Inflammatory macrophage (primary cell): ENCODE results near the gene DENND5A.

ENCODE experiments used
- DNase-seq, 2 donors: peaks; one replicate each; pipeline ENCODE4 v3.0.0-alpha.2; 2020 to 2022
- total RNA-seq, 18 experiments: gene quantifications; one replicate each; lab custom pipeline; 2026; ENCODE audit warnings: mixed read lengths in 6 of 18, inconsistent platforms in 2 of 18; lab: John Stamatoyannopoulos, UW

The DENND5A gene
- 109 to 1,699 (median 192) reads per million in 18 experiments for total RNA-seq

DNA sequence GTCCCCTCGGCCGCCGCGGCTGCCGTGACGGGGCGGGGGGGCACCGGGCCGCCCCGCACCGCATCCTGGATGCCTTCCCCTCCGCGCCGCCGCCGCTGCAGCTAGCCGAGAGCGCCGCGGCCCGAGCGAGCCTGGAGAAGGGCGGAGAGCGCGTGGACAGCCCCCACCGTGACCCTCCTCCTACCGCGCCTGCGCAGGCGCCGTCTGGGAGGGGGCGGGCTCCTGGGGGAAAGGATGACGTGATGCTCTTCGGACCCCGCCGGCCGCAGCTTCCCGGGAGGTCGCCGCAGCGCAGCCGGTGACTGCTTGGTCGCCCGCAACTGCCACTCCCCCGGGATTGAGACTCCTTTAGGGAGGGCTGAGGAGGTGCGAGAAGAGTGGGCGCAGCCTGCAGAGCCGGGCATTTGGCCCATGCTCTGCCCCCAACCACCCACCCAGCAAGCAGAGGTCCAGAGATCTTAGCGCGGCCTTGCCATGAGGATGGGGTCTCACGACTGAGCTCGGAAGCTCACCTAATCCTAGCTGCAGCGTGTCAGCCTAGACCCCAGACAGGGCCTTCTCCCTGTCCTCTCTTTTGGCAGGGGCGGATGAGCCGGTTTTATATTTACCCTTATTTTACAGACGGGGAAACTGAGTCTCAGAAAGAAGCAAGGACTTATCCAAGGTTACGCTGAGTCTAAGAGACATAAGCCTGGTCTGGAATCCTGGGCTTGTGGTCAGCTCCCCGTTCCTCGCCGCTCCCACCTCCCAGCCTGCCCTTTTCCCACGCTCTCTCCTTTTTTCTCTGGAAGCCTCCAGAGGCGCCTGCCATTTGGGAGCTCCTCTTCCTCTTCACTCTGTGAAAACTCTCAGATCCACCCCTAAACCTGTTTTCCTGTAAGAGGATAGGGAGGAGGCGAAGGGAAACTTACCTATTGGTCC, at the start of gene DENND5A:
Gene DENND5A (minus strand): TSS at position 140 of the 921 bp plus-strand sequence. CDS start 281 bp downstream, outside the sequence.
- peak; percentile 77 to 85 for DNase-seq

DNA sequence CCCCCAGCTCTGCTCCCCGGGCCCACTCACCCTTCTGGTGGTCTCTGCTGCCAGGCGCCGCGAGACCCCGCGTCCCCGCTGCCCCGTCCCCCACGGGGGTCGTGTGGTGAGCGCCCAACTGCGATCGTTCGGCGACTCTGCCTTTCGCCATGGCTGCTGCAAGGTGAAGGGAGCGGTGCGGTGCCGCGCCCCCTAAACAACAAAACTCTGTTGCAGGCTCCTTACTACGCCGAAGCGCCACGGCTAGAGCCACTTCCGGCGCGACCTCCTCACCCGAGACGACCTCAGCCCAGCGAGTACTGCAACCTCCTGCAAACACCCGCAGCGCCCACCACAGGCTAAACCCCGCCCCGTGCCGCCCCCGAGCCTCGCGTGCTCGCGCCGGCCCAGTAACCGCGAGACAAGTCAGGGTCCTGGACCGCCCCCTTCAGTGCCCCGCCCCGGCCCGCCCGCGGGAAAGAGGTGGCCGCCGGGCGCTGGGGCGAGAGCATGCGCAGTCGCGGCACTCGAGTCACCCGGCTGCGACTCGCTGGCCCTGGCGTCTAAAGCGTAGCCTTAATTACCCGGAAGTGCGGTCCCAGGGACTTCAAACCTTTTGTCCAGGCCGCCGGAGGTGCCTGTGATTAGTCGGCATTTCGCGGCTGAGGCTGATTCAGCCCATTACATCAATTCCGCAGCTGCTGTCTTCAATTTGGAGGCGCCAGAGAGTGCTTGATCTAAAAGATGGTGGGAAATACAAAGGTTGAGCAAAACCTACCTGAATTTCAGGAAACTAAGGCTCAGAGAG, 49.3 kb upstream of the DENND5A start, which contains the start of gene TMEM41B:
Gene TMEM41B (minus strand): TSS at position 303 of the 787 bp plus-strand sequence. CDS start 152 bp downstream, at position 151.
- peak; percentile 98 to 99 for DNase-seq

DNA sequence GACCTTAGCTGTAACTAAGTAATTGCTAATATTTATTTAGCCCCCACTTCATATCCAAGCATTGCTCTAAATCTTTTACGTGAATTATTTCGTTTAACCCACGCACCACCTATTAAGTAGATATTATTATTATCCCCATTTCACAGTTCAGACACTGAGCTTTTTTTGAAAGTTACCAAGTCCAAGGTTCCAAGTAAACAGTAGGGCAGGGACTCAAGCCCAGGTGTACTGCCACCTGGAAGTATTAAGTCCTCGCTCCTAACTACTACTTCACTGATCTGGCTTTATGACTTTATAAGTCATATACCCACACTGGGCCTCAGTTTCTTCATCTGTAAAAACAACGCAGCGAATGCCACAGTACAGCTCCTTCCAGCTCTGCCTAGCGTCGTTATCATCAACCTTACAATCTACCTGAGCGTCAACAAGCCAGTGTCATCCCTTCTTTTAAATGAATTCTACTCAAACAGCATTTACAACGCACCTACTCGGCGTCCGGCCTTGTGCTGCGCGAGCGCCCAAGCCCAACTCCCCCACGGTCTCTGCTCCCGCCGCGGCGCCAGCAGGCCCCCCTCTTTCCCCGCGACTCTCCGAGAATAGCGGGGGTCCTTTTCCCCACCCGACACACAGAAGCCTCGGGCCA, 48.6 kb upstream of the DENND5A start:
- DNase-seq, result peak in 1 of 2 donors; percentile 8

DNA sequence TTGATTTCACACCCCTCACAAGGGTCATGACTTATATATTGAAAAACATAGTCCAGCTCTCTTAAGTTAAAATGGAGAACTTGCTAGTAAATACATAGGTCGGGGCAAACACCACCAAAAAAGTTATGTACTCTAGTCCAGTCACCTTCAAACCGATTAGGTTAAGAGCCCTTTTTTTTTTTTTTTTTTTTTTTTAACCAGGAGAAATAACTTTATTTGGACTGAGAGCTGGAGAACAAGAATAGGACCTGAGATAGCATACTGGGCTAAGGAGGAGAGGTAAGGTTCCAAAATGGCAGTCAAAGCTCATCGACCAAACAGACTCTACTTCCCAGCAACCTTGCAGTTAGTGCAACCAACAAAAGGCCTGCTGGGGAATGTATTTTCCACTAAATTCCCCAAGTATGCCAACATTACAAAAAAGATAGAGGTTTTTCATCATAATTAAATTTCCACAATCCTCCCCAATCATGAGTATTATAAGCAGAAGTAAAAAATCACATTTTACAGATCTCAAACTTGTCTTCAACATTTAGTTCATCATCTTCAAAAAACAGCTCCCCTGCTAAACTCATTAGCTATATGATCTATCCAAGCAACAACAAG, 45.4 kb upstream of the DENND5A start:
- DNase-seq, result no peak

GRCh38 chr11:9304178-9304577, 39.0 kb upstream of the DENND5A start:
- no peak for DNase-seq

DNA sequence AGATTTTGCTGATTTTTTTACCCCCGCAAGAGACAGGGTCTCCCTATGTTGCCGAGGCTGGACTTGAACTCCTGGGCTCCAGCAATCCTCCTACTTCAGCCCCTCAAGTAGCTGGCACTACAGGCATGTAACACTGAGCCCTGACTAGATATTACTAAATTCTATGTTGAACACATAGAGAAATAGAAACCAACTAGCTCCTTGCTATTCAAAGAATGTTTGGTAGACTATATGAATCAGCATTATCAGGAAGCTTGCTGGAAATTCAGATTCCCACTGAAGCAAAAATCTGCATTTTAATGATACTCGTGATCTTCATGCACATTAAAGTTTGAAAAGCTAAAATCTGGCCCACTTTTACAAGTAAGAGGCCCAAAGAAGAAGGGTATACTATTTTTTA, 37.3 kb upstream of the DENND5A start:
- no peak for DNase-seq

DNA sequence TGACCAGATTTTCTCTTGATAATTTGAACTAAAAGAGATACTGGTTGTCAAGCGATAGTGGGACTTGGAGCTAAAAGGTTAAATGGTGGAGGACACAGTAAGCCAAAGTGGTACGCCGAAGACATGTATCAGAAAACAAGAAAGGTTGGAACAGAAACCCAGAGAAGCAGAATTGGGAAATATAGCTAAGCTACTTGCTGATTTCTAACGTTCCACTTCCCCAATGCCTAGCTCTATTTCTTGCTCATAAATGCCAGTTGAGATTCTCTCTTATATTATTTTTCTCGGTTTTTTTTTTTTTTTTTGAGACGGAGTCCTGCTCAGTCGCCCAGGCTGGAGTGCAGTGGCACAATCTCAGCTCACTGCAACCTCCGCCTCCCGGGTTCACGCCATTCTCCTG, 36.6 kb upstream of the DENND5A start:
- DNase-seq, result peak; percentile 44 to 56

DNA sequence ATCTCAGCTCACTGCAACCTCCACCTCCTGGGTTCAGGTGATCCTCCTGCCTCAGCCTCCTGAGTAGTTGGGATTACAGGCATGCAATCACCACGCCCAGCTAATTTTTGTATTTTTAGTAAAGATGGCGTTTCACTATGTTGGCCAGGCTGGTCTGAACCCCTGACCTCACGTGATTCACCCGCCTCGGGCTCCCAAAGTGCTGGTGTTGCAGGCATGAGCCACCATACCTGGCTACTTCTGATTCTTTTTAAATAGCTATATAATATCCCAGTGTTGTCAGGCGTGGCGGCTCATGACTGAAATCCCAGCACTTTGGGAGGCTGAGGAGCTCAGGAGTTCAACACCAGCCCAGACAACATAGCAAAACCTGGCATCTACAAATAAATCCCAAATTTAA, 28.5 kb upstream of the DENND5A start:
- no peak for DNase-seq

DNA sequence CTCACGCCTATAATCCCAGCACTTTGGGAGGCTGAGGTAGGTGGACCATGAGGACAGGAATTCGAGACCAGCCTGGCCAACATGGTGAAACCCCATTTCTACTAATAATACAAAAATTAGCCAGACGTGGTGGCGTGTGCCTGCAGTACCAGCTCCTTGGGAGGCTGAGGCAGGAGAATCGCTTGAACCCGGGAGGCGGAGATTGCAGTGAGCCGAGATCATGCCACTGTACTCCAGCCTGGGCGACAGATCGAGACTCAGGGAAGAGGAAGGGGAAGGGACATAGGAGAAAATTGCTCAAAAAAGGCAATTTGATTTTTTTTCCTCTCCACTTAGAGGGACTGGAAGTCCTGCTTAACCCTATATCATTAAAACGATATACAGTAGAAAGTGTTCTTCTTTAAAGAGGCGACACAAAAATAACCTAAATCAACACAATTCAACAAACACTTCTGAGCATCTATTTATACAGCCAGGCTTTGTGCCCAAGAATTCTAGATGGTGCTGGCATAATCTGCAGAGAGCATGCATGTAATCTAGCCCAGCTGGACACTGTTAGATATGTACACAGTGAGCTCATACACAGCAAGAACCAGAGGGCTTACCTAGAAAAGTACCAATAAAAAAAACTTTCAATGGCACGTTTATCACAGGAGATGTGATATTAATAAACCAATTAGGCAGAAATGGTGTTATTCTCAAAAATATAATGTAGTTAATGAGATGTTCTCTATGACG, 20.9 kb upstream of the DENND5A start:
- no peak for DNase-seq

DNA sequence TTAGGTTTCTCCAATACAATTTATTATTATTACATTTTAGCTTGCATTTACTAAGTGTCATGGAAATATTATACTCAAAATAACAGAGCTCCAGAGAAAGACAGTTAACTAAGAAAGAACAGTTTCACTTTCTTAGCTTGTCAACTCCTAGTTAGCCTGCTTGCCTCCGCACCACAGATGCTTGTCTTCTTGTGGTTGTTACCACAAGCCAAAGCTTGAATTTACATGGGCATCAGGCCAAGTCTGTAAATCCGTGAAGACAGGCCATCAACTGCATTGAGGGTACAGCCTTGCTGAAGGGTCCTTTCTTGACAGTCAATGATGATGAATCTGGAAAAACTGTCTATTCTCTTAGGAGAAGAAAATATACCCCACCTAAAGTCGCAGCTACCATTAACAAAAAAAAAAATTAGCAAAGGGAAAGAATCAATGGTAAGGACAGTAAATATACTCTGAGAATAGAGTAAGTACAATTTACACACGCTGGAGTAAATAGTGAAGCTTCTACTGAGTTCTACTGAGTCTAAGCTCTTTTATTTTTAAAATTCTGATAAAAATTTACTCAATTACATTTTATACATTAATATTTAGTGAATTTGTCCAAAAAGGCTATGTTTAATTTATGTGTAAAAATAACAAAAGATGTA, 15.6 kb upstream of the DENND5A start:
- peak in 1 of 2 donors; percentile 4 for DNase-seq

- DNase-seq, result peak in 1 of 2 donors; percentile 1
Measured at GRCh38 chr11:9277176-9277575, 12.0 kb upstream of the DENND5A start.

- DNase-seq, result no peak
Measured at GRCh38 chr11:9276571-9276970, 11.4 kb upstream of the DENND5A start.

DNA sequence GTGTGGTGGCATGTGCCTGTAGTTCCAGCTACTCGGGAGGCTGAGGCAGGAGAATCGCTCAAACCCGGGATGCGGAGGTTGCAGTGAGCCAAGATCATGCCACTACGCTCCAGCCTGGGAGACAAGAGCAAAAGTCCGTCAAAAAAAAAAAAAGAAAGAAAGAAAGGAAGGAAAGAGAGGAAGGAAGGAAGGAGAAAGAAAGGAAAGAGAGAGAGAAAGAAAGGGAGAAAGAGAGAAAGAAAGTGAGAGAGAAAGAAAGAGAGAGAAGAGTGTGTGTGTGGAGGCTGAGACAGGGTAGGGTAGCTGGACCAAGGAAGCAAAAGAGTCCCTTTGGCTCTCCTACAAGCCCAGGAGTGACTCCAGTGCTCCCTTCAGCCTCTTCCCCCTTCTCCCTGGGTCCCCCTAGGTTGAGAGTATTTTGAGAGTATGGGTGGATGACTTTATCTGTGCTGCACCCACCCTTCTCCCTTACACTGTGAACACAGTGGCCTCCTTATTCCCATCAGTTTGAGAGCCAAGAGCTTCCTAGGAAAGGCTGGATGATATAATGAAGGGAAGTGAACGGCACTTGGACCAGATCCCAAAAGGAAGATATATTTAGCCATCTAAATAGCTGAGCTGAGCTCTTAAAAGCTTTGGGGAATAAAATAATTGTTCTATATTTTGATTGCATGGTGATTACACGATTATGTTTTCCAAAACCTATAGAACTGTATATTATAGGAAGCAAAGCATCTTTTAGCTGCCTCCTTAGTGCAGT, 9.5 kb upstream of the DENND5A start:
- no peak for DNase-seq

DNA sequence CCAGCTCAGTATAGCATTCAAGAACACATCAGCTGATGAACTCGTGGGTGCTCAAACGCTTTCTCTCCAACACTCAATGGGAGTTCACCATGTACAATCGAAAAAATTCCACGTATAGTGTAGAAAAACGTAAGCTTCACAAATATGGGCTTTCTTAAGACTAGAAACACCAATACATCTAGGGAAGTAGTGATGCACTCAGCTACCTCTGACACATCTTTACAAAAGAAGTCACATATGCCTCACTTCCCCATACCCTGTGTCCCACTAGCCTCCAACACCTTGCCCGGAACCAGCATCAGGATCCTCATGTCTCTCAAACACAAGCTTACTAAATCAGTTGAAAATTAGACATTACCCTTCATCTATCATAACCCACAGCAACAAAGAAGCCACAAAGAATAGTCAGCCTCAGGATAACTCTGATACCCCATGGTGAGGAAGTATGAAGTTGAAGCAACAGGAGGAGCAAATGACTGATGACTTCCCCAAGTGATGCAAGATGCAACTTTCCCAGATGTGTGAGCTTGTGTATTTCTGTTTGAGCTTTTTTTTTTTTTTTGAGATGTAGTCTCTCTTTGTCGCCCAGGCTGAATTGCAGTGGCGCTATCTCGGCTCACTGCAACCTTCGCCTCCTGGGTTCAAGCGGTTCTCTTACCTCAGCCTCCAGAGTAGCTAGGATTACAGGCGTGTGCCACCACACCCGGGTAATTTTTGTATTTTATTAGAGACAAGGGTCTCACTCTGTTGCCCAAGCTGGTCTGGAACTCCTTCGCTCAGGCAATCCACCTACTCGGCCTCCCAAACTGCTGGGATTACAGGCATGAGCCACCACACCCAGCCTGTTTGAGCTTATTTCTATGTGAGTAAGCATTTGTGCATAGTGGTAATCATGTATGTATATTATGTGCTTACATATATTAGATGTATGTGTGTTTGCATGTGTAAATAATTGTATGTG, 8.5 kb upstream of the DENND5A start:
- peak; percentile 92 to 94 for DNase-seq

GRCh38 chr11:9269492-9270013, 4.4 kb upstream of the DENND5A start:
- peak in 1 of 2 donors; percentile 36 for DNase-seq

DNA sequence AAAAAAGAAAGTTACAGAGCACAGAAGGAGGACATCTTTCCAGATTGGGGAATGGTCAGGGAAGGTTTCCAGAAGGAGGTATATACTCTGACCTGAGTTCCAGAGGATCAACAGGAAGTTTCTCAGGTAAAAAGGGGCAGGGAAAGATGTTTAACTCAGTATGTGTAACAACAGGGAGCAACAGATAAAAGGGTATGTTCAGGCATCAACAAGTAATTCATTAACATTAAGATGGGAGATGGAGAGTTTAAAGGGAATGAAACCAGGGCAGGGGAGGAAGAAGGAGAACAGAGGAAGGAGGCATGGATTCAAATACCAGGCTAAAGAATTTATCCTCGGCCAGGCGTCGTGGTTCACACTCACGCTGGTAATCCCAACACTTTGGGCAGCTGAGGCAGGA, 2.5 kb upstream of the DENND5A start:
- no peak for DNase-seq

GRCh38 chr11:9266926-9267325, 1.8 kb upstream of the DENND5A start:
- DNase-seq, result no peak

GRCh38 chr11:9266132-9266736, 1.1 kb upstream of the DENND5A start:
- DNase-seq, result no peak
